Measurements from ENCODE around the gene ASPM.

Gene ASPM, protein sequence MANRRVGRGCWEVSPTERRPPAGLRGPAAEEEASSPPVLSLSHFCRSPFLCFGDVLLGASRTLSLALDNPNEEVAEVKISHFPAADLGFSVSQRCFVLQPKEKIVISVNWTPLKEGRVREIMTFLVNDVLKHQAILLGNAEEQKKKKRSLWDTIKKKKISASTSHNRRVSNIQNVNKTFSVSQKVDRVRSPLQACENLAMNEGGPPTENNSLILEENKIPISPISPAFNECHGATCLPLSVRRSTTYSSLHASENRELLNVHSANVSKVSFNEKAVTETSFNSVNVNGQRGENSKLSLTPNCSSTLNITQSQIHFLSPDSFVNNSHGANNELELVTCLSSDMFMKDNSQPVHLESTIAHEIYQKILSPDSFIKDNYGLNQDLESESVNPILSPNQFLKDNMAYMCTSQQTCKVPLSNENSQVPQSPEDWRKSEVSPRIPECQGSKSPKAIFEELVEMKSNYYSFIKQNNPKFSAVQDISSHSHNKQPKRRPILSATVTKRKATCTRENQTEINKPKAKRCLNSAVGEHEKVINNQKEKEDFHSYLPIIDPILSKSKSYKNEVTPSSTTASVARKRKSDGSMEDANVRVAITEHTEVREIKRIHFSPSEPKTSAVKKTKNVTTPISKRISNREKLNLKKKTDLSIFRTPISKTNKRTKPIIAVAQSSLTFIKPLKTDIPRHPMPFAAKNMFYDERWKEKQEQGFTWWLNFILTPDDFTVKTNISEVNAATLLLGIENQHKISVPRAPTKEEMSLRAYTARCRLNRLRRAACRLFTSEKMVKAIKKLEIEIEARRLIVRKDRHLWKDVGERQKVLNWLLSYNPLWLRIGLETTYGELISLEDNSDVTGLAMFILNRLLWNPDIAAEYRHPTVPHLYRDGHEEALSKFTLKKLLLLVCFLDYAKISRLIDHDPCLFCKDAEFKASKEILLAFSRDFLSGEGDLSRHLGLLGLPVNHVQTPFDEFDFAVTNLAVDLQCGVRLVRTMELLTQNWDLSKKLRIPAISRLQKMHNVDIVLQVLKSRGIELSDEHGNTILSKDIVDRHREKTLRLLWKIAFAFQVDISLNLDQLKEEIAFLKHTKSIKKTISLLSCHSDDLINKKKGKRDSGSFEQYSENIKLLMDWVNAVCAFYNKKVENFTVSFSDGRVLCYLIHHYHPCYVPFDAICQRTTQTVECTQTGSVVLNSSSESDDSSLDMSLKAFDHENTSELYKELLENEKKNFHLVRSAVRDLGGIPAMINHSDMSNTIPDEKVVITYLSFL (N-terminal part only)

DNA sequence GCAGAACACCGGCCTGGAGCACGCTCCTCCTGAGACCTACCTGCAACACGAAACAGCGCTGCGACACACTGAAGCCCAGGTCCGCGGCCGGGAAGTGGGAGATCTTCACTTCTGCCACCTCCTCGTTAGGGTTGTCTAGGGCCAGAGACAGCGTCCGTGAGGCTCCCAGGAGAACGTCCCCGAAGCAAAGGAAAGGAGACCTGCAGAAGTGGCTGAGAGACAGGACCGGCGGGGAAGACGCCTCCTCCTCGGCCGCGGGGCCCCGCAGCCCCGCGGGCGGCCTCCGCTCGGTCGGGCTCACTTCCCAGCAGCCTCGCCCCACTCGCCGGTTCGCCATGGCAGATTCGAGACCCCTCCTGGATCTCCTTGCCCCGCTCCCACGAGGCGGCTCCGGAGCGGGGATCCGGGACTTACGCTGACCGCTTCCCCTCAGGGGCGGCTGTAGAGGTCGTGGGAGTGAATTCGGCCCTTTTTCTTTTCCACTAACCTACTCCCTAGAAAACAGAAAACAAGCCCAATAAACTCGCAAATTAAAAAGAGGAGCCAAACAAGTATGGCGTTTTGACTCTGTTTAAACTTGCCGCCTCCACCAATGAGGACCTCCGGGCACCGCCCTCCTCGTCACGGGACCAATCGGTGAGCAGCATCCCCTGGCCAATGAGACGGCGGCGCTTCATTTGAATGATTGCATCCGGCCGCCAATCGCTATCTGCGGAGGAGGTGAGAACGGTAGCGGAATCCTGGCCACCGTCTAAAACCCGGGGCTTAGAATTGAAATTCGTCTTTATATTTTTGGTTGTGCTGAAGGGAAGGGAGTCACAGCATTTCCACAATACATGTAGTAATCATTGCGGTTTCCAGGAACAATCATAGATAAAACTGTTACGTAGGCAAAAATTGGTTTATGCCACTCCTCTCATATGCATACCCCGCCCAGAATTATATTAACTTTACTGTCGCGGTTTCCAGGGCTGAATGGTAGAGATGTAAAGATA lies at the start of gene ASPM:
Gene ASPM (minus strand): TSS at position 569 of the 995 bp plus-strand sequence. CDS start 232 bp downstream, at position 337.
- peak; percentile 96 for DNase-seq

DNA sequence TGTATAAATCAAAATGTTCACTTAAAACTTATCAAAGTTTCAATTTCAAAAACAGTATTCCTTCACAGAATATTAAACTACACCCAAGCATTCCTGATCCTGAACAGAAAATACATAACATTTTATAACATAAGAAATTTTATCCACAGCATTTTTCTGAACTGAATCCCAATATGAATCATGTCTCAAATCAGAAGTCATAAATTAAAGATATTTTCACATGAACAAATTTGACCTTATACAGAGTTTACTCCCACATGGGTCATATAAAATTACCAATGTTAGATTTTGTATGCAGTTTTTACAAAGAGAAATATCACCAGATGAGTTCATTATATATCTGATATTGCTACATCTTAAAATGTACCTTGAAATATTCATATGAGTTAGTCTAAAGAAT lies 48.6 kb upstream of the ASPM start:
- no peak for DNase-seq

DNA sequence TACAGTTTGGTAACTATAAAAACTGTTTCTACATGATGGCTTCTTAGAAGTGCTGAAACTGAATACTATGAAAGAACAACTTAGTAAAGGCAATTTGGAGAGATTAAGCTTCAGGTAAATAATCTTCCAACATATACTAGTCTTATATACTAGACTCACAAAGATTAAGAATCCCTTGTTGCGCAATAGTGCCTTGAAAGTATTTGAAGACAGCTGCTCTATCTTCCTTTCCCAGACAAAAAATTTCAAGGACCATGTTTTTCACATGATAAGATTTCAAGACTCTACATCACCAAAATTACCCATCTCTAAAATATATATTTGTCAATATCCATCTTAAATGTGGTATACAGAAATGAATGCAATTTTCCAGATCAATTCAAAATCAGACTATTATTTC lies 37.7 kb upstream of the ASPM start:
- DNase-seq: no peak

DNA sequence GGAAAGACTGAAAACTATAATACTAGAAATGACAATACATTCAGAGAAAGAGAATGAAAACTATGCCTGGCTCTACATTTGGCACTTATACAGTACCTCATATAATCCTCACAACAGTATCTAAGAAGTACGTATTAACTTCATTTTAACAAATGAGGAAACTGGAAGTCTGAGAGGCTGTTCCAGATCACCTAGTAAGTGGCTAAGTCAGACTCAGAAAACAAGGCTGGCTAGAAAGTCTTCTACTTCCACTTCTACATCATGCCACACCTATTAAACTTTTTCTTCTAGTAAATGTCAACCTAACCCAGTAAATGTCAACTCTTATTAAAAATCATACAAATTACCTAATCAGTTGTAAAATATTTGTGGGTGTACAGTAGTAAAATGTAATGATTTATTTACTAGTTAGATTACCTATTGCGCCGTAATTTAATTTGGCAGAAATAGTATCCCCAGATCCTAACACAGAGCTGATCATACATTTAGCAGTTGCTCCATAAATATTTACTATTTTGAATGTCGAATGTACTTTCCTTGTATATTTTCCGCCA lies 36.8 kb upstream of the ASPM start:
- no peak for DNase-seq

DNA sequence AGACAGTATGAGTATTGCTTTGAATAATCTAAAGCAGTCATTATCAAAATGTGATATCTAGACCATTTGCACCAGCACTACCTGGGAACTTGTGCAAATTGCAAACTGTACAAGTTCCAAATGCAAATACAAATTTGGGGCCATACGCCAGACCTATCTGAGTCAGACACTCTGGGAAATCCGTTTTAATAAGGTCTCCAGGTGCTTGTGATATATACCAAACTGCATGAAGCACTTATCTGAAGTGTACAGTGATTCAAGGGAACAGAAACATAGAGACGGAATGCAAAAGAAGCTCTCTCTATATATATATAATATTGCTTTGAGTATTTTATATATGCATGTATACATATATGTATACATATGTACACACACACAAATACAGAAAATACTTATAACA lies 36.2 kb upstream of the ASPM start:
- DNase-seq: no peak

DNA sequence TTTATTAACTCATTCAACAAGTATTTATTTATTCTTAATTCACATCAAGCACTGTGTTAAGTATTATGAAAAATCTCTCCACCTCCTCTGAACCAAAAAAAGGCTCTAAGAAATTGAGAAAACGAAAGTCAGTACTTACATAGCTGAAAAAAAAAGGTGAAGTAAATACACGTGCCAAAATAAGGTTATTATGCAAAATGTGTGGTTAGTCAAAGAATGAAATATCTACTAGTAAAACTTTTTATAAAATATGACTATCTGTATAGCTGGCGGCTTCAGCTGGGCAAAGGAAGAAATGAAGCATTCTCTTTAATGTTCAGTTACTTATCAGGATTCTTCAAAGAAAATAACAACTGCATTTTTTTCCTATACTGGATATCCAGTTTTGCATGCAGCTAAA lies 35.5 kb upstream of the ASPM start:
- no peak for DNase-seq

DNA sequence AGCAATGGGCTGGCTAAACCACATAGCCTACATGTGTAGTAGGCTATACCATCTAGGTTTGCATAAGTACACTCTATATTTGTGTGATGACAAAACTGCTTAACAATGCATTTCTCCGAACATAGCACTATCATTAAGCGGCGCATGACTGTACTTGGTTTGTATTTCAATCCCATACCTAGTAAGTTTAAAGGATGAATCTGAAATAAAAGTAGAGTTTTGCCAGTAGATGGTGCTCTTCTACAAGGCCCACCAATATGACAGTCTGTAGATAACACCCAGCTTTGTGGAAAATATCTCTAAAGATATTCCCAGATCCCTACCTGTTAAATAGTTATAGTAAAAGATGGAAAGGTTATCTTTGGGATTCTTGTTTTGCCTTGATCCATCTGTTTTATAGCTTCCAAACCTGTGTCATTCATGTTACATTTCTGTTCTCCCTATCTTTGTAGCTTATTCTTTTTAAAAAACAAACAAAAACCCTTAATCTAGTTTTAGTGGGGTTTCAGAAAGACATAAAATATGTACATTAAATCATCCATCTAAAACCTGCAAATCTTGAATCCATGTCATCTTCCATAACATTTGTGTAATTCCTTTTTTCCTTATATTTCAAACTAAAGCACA lies 33.9 kb upstream of the ASPM start:
- peak; percentile 45 for DNase-seq

DNA sequence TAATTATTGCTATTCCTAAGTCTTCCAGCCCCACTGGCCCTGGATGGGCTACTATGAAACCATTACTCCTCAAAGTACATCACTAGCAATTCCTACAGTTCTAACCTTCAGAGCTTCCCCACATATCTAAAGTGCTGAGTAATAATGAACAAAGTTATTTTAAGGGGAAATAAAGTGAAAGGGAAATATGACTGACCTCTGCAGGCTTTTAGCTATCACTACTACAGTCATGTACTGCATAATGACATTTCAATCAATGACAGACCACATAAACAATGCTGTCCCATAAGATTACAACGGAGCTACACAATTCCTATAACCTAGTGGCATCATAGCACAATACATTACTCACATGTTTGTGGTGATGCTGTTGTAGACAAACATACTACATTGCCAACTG lies 32.5 kb upstream of the ASPM start:
- no peak for DNase-seq

DNA sequence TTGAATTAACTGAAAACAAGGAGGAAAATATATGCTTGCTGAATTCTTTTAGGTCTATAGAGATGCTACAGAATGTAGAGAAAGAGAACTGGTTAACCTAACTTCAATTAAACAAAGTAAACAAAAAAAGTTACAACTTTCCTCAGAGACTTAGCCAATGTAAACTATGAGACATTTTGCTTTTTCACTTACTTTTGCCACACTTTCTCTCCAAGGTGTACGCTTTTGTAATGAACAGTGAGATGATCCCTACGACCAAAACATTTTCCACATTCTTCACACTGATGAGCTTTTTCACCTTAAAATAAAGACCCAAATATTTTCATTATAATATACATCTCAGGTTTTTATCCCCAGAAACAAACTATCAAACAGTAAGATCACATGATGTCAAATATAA lies 28.3 kb upstream of the ASPM start:
- no peak for DNase-seq

DNA sequence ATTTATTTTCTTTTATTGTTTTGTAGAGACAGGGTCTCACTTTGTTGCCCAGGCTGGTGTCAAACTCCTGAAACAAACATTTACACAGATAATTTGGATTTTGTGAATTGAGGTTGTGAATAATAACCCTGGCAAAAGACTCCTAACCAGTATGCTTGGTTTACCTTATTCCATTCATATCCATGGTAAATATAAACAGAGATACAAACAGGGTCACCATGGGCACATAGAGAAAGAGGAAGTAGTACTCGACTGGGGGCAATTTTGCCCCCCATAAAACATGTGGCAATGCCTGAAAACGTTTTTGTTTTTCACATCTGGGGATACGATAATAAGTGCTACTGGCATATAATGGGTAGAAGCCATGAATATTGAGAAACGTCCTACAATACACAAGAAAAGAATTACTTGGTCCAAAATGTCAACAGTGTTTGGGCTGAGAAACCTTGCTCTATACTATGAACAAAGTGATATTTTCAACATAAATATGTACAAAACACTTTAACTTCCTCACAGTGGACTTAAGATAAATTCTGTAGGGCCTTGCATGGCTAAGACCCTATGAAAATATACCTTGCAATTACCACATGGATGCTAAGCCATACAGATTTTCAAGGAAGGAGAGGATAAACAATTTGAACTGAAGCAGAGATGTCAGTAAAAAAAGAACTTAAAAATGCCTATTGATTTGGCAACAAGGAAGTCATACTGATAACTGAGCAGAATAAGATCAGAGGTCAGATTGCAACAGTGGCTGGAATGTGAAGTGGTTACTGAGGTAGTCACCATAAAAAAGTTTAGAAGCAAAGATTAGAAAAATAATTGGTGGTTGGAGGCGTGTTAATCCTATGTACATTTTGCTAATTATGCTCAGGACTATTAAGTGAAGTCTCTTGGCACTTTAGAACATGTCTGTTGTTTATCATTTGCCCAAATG lies 27.4 kb upstream of the ASPM start:
- DNase-seq: no peak

DNA sequence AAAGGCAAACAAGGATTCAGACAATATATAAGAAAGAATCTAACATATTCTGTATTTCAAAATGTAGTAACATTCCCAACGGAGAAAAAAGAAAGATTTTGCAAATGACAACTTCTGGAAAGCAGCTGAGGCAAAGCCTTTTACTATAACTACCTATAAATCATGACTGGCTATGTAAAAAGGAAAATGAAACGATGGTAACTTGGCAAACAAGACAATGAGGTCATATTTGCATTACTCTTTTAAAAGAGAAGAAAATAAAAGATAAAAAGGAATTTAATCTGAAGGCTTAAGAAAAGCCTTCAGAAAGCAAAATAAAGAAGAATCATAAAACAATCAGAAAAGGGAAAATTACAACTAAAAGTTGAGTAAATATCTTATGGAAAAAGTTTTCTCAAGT lies 25.1 kb upstream of the ASPM start:
- DNase-seq: no peak

DNA sequence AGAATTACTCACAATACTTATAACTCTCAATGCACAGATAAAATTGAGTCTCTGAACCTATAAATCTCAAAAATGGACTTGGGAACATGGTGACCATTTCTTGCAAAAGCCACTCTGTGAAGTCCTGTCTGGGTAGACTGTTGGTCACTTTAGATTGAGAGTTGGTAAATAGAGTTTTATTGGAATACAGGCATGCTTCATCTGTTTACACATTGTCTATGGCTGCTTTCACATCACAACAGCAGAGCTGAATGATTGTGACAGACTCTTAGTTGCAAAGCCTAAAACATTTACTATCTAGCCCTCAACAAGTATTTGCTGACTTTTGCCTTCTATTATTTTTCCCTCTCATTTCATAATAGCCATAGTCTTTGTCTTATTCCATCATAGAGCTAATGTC lies 24.1 kb upstream of the ASPM start:
- DNase-seq: no peak

DNA sequence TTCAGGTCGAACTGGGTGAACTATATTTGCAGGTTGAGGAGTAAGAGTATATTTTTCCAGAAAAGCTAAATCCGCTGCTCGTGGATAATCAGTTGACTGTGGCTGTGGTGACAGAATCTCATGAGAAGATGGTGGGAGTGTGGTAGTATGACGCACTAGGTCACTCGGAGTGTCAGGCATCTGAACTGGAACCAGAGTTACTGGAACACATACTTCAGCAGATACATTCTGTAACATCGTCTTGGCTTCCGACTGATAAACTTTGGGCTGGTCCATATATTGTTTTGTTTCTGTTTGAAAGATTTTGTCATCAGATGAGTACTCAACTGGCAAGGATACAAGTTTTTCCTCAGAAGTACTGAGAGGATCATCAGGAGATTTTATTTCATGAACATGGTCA lies 13.0 kb upstream of the ASPM start:
- no peak for DNase-seq

DNA sequence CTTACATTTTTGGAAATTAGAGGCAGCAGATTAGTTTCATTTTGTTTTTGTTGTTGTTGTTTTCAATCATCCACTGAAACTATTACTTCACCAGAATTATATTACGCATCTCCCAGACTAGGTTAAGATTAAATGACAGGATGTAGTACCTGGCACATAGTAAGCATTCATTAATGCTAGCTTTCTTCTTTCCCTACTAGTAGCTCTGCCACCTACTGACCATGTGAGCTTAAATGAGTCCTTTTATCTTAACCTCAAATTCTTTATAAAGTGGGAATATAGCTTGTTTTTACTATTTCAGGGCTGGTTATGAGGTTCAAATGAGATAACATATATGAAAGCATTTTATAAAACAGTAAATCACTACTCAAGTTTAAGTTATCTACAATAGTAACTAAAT lies 10.2 kb upstream of the ASPM start:
- no peak for DNase-seq

DNA sequence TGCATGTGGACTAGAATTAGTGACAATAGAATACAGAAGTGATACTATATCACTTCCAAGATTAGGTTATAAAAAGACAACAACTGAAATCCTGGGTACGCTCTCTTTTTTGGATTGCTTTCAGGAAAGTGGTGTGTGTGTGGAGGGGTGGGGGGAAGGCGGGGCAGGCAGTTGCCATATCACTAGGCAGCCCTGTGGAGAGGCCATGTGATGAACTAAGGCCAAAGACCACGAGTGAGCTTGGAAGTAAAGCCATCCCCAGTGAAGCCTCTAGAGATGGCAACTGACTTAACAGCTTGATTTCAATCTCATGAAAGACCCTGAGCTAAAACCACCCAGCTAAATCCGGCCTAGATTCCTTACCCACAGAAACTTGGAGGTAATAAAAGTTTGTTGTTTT lies 6.2 kb upstream of the ASPM start:
- DNase-seq: no peak

DNA sequence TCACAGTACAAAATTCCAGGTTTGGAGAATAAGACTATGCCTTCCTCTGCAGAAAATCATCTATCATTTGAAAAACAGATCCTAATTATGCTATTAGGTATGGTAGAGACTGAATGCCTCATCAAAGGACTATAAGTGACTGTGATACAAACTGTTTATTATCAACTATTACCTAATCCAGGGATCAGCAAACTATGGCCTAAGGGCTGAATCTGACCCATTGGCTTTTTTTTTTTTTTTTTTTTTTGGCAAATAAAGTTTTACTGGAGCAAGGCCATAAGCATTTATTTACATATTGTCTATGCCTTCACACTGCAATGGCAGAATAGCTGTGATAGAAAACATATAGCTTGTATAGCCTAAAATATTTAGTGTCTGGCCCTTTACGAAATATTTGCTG lies 4.7 kb upstream of the ASPM start:
- DNase-seq: no peak

DNA sequence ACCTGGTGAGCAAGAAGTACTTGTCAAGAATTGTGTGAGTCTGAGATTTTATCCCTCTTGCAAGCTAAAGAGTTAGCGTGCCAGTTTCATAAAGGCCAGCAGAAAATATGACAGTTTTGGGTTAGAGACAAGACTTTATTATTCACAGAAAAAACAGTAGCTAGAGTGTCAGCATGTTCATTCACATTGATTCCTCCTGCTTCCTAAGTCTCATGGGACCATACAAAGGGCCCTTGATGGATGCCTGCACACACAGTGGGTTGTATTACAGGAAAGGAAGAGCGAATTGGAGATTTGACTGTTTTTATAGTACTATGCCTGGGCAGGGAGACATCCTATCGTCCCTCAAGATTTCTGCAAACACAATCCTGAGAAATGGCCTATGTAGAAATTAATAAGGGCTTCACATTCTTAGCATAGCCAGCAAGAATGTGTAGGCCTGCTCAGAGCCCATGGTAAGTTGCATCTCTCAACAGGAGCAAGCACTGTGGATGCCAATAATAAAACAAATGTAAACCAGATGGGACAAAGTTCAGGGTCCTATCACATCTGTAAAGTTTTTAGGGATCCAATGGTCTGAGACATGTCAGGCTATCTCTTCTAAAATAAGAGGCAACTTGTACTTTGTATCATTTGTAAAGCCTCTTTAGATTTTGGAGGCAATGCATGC lies 4.0 kb upstream of the ASPM start:
- DNase-seq: no peak

DNA sequence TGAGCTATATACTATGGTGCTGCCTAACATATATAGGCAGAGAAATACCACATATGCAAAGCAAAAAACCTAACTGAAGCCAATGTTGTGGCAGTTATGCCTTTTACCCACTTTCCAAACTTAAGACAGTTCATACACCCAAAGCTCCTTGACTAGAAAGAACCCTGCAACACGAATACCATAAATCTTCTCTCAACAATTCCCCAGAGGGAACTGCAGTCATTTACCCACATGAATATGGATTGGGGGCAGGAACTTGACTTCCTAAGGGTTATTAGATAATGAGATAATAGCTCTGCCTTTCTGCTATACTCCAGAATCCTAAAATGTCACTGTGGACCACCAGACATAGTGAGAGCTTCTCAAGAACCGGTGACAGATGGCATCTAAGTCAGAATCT lies 2.9 kb upstream of the ASPM start:
- DNase-seq: no peak

DNA sequence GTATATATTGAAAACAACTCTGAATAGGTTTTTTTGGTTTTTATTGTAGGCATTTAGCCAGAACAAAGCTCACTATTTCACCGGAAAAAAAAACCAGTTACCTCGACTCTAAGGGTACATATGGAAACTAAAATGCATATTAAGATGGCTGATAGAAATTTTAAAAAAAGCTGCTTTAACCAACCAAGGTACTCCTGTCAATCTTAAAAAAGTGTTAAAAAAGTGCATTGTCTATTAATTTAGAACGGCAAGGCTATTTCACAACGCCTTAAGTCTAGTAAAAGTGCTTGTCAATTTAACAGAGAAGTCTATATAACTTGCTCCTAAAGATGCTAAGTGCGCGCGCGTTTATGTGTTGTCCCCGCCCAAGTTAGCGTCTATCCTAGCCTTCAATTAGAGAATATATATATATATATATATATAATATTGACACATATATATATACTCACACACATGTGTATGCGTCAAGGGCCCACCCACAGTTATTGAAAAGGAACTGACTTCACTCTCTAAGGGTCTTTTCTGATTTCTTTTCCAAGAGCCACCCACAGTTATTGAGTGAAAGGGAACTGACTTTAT lies 934 bp downstream of the ASPM start:
- no peak for DNase-seq
